Measurements from ENCODE around the gene ADAM29.
"Not testable (repeated sequence)": the region's sequence is repeated elsewhere in the genome, so short reads cannot be mapped to it uniquely, and the experiment has no call there.

ADAM29 gene

DNA sequence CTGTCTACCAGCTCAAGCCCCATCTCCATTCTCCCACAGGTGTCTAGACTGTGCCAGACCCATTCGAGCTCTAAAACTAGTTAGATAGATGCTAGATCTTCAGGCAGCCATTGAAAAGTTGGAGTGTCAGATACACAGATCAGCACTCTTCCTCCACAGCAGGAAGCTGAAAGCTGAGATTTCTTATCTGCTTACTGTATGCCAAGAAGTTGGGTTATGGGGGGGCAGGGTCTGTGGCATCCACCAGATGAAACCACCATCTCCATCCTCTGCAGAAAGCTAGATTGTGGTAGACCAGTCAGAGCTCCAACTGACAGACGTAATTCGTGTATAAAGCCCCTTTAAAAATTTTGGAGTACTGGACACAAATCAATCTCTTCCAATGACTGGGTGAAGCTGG is 54.8 kb downstream of the ADAM29 start:
- no peak for DNase-seq

DNA sequence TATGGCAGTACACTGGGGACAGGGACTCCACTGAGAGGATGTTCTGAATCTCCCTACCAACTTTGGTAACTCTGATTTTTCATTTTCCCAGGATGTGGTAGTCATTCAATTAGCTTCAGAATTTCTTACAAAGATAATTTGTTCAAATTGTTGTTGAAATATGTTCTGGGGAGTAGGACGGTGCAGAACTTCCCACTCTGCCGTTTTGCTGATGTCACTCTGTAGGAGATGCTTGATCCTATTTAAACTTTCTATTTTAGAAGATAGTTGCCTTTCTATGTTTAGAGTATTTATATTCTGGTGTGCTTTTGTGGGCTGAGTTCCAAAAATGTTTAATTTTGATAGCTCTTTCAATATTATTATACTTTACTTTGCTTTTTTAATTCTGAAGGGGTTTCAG is 55.2 kb downstream of the ADAM29 start:
- DNase-seq = no peak

DNA sequence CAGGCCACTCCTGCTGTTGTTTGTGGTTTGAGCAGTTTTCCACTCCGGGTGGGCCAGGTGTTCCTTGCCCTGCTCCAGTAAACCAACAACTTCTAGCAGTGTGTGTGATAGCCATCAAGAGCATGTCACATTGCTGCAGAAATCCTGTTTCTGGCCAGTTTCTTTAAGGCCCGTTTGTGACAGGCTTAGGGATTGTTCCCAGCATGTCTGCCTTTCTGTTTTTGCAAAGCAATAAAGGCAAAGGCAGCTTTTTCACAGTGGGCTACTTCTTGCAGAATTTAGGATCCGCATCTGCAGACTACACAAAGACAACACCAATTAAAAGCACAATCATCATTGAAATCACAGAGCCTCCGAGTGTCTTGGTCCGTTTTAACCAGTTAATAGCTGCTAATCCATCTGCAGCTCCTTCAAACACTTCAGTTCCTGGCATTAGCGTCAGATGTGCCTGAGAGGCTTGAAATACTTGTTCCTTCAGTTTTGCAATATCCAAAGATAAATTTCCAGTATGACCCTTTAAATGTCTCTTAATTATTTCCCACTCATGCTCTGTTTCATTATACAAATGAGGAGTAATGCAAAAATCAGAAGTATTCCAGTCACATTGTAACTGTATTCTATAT is 65.1 kb downstream of the ADAM29 start:
- no peak for DNase-seq

DNA sequence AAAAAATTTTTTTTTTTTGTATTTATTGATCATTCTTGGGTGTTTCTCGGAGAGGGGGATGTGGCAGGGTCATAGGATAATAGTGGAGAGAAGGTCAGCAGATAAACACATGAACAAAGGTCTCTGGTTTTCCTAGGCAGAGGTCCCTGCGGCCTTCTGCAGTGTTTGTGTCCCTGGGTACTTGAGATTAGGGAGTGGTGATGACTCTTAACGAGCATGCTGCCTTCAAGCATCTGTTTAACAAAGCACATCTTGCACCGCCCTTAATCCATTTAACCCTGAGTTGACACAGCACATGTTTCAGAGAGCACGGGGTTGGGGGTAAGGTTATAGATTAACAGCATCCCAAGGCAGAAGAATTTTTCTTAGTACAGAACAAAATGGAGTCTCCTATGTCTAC is 65.7 kb downstream of the ADAM29 start:
- DNase-seq = not testable (repeated sequence)

DNA sequence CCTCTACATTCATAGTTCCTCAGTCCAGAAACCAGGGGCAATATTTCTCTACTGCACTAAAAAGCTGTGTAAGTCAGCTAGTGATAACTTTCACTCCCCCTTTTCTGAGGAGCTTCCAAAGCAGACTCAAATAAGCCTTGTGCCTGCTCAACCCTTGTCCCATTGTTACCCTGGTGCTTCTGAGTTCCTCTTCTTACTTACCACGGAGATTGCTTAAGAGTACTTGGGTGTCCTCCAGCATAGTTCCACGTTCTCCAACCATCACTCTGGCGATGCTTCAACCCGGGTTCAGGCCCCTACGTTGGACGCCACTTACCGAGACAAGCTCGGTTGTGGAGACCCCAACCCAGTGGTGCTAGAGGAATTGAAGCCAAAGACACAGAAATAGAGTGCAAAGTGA is 71.6 kb downstream of the ADAM29 start:
- no peak for DNase-seq

DNA sequence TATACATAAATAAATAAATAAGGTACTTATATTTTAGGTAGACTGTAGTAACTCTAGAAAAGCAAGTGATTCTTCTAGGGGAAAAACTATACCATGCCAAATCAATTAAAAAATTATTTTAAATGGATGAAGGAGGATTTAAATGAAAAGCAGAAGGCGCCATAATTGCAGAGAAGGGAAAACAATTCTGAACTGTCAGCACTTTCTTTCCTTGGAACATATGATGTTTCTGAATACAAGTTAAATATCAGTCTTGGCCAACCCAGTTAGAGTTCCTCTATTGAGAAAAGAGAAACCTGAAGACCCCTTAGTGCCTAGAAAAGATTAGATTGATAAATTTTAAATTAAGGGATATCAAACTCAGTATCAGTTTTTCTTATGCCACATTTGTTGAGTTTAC is 75.8 kb downstream of the ADAM29 start:
- no peak for DNase-seq

DNA sequence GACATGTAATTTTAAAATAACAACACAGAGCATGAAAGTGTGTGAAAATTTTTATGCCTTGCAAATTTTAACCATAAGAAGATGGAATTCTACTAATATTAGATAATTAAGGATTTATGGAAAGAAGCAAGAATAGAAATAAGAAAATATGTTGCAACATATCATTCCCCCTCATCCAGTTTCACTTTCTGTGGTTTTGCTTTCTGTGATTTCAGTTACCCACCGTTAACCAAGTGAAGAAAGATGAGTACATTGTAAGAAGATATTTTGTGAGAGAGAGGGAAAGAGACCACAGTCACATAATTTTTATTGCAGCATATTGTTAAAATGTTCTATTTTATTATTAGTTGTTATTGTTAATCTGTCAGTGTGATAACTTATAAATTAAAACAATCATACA is 77.9 kb downstream of the ADAM29 start:
- DNase-seq = no peak

DNA sequence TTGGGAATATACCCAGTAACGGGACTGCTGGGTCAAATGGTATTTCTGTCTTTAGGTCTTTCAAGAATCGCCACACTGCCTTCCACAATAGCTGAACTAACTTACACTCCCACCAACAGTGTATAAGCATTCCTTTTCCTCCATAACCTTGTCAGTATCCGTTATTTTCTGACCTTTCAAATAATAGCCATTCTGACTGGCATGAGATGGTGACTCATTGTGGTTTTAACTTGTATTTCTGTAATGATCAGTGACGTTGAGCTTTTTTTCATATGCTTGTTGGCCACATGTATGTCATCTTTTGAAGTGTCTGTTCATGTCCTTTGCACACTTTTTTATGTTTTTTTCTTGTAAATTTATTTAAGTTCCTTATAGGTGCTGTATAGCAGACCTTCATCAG is 81.2 kb downstream of the ADAM29 start:
- no peak for DNase-seq

DNA sequence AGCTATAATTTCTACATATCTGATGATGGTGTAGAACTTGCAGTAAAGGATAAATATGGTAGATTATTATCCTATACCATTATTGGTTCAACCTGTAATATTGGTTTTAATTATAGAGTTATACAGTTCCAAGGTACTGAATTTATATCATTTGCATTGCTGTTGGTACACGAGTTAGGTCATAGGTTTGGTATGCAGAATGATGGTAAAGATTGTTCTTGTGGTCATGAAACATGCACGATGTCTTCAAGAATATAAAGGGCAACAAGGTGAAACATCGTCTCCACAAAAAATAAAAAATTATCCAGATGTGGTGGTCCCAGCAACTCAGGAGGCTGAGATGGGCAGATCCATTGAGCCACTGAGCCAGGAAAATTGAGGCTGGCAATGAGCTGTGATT is 99.6 kb downstream of the ADAM29 start:
- no peak for DNase-seq

DNA sequence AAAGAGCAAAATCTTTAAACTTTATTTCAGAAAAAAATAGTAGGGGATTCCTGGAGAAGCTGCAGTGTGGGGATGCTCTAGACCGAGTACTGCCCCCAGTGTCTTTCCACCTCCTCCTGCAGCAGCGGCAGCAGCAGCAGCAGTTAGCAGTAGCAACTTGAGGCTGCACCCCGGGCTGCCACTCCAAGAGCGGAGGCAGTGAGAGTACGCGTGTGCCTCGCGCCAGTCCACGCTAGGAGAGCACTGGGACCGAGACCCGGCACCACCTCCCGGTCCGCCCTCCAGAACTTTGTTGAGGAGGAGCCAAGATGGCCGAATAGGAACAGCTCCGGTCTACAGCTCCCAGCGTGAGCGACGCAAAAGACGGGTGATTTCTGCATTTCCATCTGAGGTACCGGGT is 101.3 kb downstream of the ADAM29 start:
- not testable (repeated sequence) for DNase-seq
